Mammary epithelial cell (primary cell): ENCODE data around the gene SLBP.

Experiments
- EZH2 ChIP-seq: IDR thresholded peaks from 2 replicates; pipeline ENCODE4 v1.6.1; 2012; ENCODE audit warnings: low read length, inconsistent platforms, borderline replicate concordance
- TF ChIP-seq, protein P1 (sequence below), 2 donors: IDR thresholded peaks in 1 of 2; conservative IDR thresholded peaks in 1 of 2; 2 replicates each; pipeline ENCODE4 v1.5.1; 2011 to 2012; ENCODE audit warnings: inconsistent platforms in 2 of 2, low read length in 2 of 2, mild to moderate bottlenecking in 2 of 2, control low read depth in 1 of 2, low read depth in 1 of 2; ENCODE audit not compliant: insufficient read depth in 1 of 2; ENCODE audit errors: extremely low read depth in 1 of 2

DNA sequence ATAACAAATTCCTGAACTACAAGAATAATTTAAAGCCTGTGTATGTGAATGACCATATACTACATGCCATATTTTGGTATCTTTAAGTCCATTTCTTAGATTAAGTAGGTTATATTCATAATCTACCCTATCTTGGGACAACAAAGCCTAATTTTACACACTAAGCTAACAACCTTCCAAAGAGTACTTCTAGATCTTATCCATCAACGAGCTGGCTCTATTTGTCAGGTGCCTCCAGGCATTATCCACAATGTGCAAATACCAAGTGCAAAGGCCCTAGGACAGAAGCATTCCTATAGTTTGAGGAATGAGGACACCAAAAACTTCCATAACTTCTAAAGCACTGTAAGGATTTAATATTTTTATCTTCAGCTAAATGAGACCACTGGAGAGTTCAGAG lies 3.5 kb downstream of the SLBP start:
- TF ChIP-seq, protein P1, sequence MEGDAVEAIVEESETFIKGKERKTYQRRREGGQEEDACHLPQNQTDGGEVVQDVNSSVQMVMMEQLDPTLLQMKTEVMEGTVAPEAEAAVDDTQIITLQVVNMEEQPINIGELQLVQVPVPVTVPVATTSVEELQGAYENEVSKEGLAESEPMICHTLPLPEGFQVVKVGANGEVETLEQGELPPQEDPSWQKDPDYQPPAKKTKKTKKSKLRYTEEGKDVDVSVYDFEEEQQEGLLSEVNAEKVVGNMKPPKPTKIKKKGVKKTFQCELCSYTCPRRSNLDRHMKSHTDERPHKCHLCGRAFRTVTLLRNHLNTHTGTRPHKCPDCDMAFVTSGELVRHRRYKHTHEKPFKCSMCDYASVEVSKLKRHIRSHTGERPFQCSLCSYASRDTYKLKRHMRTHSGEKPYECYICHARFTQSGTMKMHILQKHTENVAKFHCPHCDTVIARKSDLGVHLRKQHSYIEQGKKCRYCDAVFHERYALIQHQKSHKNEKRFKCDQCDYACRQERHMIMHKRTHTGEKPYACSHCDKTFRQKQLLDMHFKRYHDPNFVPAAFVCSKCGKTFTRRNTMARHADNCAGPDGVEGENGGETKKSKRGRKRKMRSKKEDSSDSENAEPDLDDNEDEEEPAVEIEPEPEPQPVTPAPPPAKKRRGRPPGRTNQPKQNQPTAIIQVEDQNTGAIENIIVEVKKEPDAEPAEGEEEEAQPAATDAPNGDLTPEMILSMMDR (conservative IDR thresholded peaks at IDR 0.05 in 1 of 2, IDR thresholded peaks at IDR 0.05 in 1 of 2; ENCODE audit: extremely low read depth in 1 of 2, insufficient read depth in 1 of 2, low read depth in 1 of 2, low read length in 2 of 2), result no peak
- TF ChIP-seq EZH2, result no peak
